ENCODE results near the gene WDR83. TPM values are rescaled to one million over a fixed set of nuclear protein-coding genes. Genes with fewer than 3 reads are reported as not detected.

WDR83 gene
- total and polyA plus RNA-seq, 2 of the 8 experiments (the other 6 are each of a cell fraction or from before 2014, with no cell fraction given): 12.6 to 15.3 TPM

GRCh38 chr19:12656899-12657571, 9.6 kb upstream of the WDR83 start:
- Histone ChIP-seq H3K4me1 (replicated peaks in 1 of 4; ENCODE audit: control insufficient read depth in 3 of 4, insufficient read depth in 4 of 4, low read length in 3 of 4) (peaks cover 0 to 6% (median 3%) of the 10 kb centered on the region in 4 experiments; a peak in 5 of 7 replicates), H4K91ac (replicated peaks; ENCODE audit: insufficient read length, low read length) (no peak overlapping the region), H4K8ac (ENCODE audit: extremely low read depth, insufficient read depth, low read length) (peak overlapping the region; percentile 80), H3K4ac (replicated peaks; ENCODE audit: insufficient read length, low read depth, low read length) (no peak overlapping the region), H3K27me3 (replicated peaks in 1 of 4; ENCODE audit: control insufficient read depth in 3 of 4, extremely low read depth in 1 of 4, insufficient read depth in 3 of 4, low read length in 3 of 4) (no peaks in the 10 kb centered on the region), H3K36me3 (ENCODE audit: control insufficient read depth in 2 of 4, insufficient read depth in 4 of 4, low read length in 3 of 4) (peaks cover 5 to 28% (median 13%) of the 10 kb centered on the region in 4 experiments), H3K4me2 (ENCODE audit: insufficient read depth in 1 of 2, low read depth in 2 of 2, low read length in 2 of 2) (peak overlapping the region; percentile 12 to 53; a peak in 3 of 4 replicates), H2BK12ac (ENCODE audit: low read depth, low read length) (no peak overlapping the region), H2AFZ (ENCODE audit: low read length) (peak overlapping the region; percentile 71; the same call in 1 of the 2 replicates), H2BK15ac (ENCODE audit: low read length) (no peak overlapping the region), H4K5ac (ENCODE audit: insufficient read length, low read depth, low read length) (no peak overlapping the region), H3K56ac (replicated peaks; ENCODE audit: insufficient read length, low read depth, low read length) (no peak overlapping the region), H3K18ac (ENCODE audit: extremely low read depth, low read length) (no peak overlapping the region; the same call in 1 of the 2 replicates), H3K23ac (ENCODE audit: insufficient read length) (no peak overlapping the region), H3K79me2 (ENCODE audit: control insufficient read depth in 1 of 2, insufficient read depth in 2 of 2, low read length in 2 of 2) (no peaks in the 10 kb centered on the region), H2BK120ac (replicated peaks; ENCODE audit: low read depth, low read length) (no peak overlapping the region), H3K9ac (replicated peaks in 1 of 4; ENCODE audit: extremely low read depth in 1 of 4, low read depth in 3 of 4, low read length in 3 of 4) (no peak overlapping the region), H2BK20ac (ENCODE audit: low read length) (no peak overlapping the region), H4K20me1 (replicated peaks in 1 of 2; ENCODE audit: control insufficient read depth in 1 of 2, insufficient read depth in 2 of 2, low read length in 2 of 2) (peaks cover 0 to 3% of the 10 kb centered on the region in 2 experiments), H2BK5ac (ENCODE audit: low read depth, low read length) (no peak overlapping the region), H3K79me1 (ENCODE audit: low read depth, low read length) (no peaks in the 10 kb centered on the region), H3K14ac (ENCODE audit: insufficient read length) (no peak overlapping the region), H3K23me2 (ENCODE audit: low read depth, low read length) (no peaks in the 10 kb centered on the region), H3K9me3 (ENCODE audit: insufficient read depth in 2 of 2, low read depth in 1 of 2, low read length in 1 of 2) (no peaks in the 10 kb centered on the region), H3K4me3 (ENCODE audit: extremely low read depth in 1 of 4, insufficient read depth in 2 of 4, low read depth in 3 of 4, low read length in 4 of 4) (peak overlapping the region in 1 of 4 experiments; percentile 20; a peak in 3 of 8 replicates), H2AK5ac (ENCODE audit: low read depth, low read length) (no peak overlapping the region; the same call in 1 of the 2 replicates), H3K27ac (ENCODE audit: low read depth, low read length) (no peak overlapping the region; the same call in 1 of the 2 replicates)
- WGBS, 2 experiments (ENCODE audit: extremely low coverage in 1 of 2, insufficient coverage in 1 of 2, insufficient read length in 1 of 2, insufficient replicate concordance in 2 of 2, low coverage in 1 of 2, low lambda C conversion rate in 2 of 2, missing lambda C conversion rate in 1 of 2): 63% methylated on average over 26 of the region's 50 CpGs; no CpG with 5 or more reads in 1 of the 2 experiments
- FAIRE-seq: peak; percentile 78
- DNase-seq (ENCODE audit: low read depth in 1 of 2, low spot score in 2 of 2): peak; percentile 91 to 95
- ChIA-PET CTCF (ENCODE audit: partially characterized antibody) (interaction anchor here (0.6 to 2.2 kb wide), 14 partner anchors 8 to 317 kb away, joined by 3 to 11 read pairs (median 4); partner anchors contain the start of genes MAN2B1 and WDR83), POLR2A (ENCODE audit: partially characterized antibody) (interaction anchor here (0.6 to 2.0 kb wide), 6 partner anchors 10 to 66 kb away, joined by 3 to 7 read pairs (median 4); partner anchors contain the start of genes ZNF490 and ZNF791)
- TF ChIP-seq HDAC6 (IDR thresholded peaks at IDR 0.05; ENCODE audit: low read depth, low read length) (no peak), GABPA (IDR thresholded peaks at IDR 0.05; ENCODE audit: borderline replicate concordance, insufficient read depth, low read length) (no peak), ASH2L (IDR thresholded peaks at IDR 0.05; ENCODE audit: low read length) (no peak), ATF2 (IDR thresholded peaks at IDR 0.05; ENCODE audit: low read length) (no peak), EP300 (IDR thresholded peaks at IDR 0.05; ENCODE audit: borderline replicate concordance in 1 of 2, low read depth in 2 of 2, low read length in 2 of 2) (no peak), TCF12 (IDR thresholded peaks at IDR 0.05; ENCODE audit: low read depth, low read length) (no peak), RXRA (IDR thresholded peaks at IDR 0.05; ENCODE audit: insufficient read depth, low read depth, low read length) (no peak), EGR1 (IDR thresholded peaks at IDR 0.05; ENCODE audit: borderline replicate concordance, low read depth, low read length) (no peak), RAD21 (IDR thresholded peaks at IDR 0.05 in 1 of 2, conservative IDR thresholded peaks at IDR 0.05 in 1 of 2; ENCODE audit: low read depth in 2 of 2, low read length in 2 of 2) (peak; percentile 50 to 55; a peak in 3 of 4 replicates), SIRT6 (IDR thresholded peaks at IDR 0.05; ENCODE audit: low read length) (no peak)

All from H1 (cell line).